GM23338 (cell line): ENCODE data around the gene PDYN. TPM values are rescaled to one million over a fixed set of nuclear protein-coding genes. Genes with fewer than 3 reads are reported as not detected.

Experiments used
- CREB1 ChIP-seq: fragments of 250-450 bp; sonication (Bioruptor Pico); IDR thresholded peaks from 2 replicates; pipeline ENCODE4 v1.5.0; 2020; ENCODE audit warnings: low read depth, mild to moderate bottlenecking, moderate library complexity
- CTCF ChIP-seq, 2 experiments: fragments of 200-600 bp in 1 of 2; sonication (generic) in 1 of 2; conservative IDR thresholded peaks; 2 replicates each; pipeline versions ENCODE4 v1.5.1 to v1.6.1; 2016 to 2017; ENCODE audit warnings: antibody characterized with exemption in 2 of 2, low read depth in 2 of 2, mild to moderate bottlenecking in 2 of 2, moderate library complexity in 1 of 2
- ETS1 ChIP-seq: IDR thresholded peaks from 2 replicates; pipeline ENCODE4 v1.6.1; 2016; ENCODE audit warnings: antibody characterized with exemption
- EZH2 ChIP-seq: fragments of 200-600 bp; sonication (generic); IDR thresholded peaks from one replicate; pipeline ENCODE4 v1.8.0; 2017; ENCODE audit warnings: antibody characterized with exemption, mild to moderate bottlenecking, low read depth; ENCODE audit not compliant: unreplicated experiment
- EZH2phosphoT487 ChIP-seq: fragments of 200-600 bp; sonication (generic); IDR thresholded peaks from one replicate; pipeline ENCODE4 v1.8.1; 2018; ENCODE audit warnings: antibody characterized with exemption; ENCODE audit not compliant: unreplicated experiment
- NANOG ChIP-seq: IDR thresholded peaks from 2 replicates; pipeline ENCODE4 v1.6.1; 2016; ENCODE audit warnings: antibody characterized with exemption, borderline replicate concordance
- POLR2AphosphoS5 ChIP-seq: IDR thresholded peaks from 2 replicates; pipeline ENCODE4 v1.6.1; 2016; ENCODE audit warnings: antibody characterized with exemption, low read depth
- STAT1 ChIP-seq: IDR thresholded peaks from one replicate; pipeline ENCODE4 v1.6.1; 2016; ENCODE audit warnings: antibody characterized with exemption; ENCODE audit not compliant: unreplicated experiment
- ZNF114 ChIP-seq: fragments of 250-450 bp; sonication (Bioruptor Pico); IDR thresholded peaks from 2 replicates; pipeline ENCODE4 v1.5.0; 2020; ENCODE audit warnings: mild to moderate bottlenecking, moderate library complexity
- ZNF331 ChIP-seq: fragments of 250-450 bp; sonication (Bioruptor Pico); IDR thresholded peaks from 2 replicates; pipeline ENCODE4 v1.5.0; 2020; ENCODE audit warnings: low read depth, mild to moderate bottlenecking, moderate library complexity
- ZNF462 ChIP-seq: fragments of 250-450 bp; sonication (Bioruptor Pico); IDR thresholded peaks from 2 replicates; pipeline ENCODE4 v1.5.0; 2020; ENCODE audit warnings: mild to moderate bottlenecking, moderate library complexity
- polyA plus RNA-seq: library from polyadenylated mRNA; unstranded; fragments of >200 nt; fragmentation: Nextera tagmentation; extraction: Ambion mirVana; gene quantifications from 2 replicates; pipeline ENCODE4 v1.2.1, GENCODE V29; 2016
- total RNA-seq: library from RNA; depleted of rRNA; stranded (reverse); fragments of >200 nt; shearing (Covaris generic); gene quantifications from 2 replicates; pipeline ENCODE4 v1.2.3, GENCODE V29; 2014

The PDYN gene
- total and polyA plus RNA-seq, 2 experiments from 2014 or later, result 0.21 to 0.24 TPM

- no peak for TF ChIP-seq ZNF462 (CRISPR knock-in tag)
- no peak for TF ChIP-seq NANOG
- TF ChIP-seq ETS1, result no peak
- TF ChIP-seq EZH2, result no peak
- no peak for TF ChIP-seq STAT1
- no peak for TF ChIP-seq EZH2phosphoT487
- no peak for TF ChIP-seq POLR2AphosphoS5
- no peak for TF ChIP-seq ZNF331 (CRISPR knock-in tag)
- TF ChIP-seq CTCF (conservative IDR thresholded peaks at IDR 0.05; ENCODE audit: low read depth in 2 of 2), result no peak
- TF ChIP-seq ZNF114 (CRISPR knock-in tag), result no peak
- no peak for TF ChIP-seq CREB1 (CRISPR knock-in tag)
Measured at GRCh38 chr20:2005359-2005758, 11.5 kb upstream of the PDYN start (continued).
